ENCODE results near the gene KCNG3. TPM values are rescaled to one million over a fixed set of nuclear protein-coding genes. Genes with fewer than 3 reads are reported as not detected.

KCNG3 gene
- total RNA-seq, 4 donors from 2014 or later = 0.17 TPM; not detected in 3

DNA sequence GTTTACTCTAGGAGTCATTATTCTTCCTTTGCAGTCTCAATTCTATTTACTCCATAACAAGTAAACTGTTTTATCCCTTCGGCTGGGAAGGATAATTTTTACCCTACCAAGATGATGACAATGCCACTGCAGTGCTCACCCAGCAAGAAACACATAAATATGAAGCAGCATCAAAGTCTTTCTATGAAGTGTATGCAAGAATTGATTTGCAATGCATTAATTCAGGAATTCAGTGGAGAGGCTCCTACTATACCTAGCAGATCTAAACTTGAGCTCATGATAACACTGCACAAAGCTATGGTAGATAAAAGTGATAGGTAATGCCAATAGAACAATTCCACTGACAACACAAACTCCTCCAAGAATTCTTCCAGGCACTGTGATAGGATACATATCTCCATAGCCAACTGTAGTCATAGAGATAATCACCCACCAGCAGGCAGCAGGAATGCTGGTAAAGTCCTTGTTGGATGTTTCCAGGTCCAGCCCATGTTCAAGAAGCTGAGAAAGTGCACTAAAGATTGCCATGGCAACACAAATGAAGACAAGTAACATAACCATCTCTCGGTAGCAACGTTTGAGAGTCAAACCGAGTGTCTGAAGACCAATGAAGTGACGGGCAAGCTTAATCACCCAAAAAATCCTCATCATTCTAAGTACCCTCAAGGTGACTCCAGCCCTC lies 49.9 kb downstream of the KCNG3 start:
- H3K4me1 ChIP-seq = no peaks in the 10 kb centered on the region
- TF ChIP-seq EP300 (IDR thresholded peaks at IDR 0.05) = no peak
- TF ChIP-seq, protein P1, sequence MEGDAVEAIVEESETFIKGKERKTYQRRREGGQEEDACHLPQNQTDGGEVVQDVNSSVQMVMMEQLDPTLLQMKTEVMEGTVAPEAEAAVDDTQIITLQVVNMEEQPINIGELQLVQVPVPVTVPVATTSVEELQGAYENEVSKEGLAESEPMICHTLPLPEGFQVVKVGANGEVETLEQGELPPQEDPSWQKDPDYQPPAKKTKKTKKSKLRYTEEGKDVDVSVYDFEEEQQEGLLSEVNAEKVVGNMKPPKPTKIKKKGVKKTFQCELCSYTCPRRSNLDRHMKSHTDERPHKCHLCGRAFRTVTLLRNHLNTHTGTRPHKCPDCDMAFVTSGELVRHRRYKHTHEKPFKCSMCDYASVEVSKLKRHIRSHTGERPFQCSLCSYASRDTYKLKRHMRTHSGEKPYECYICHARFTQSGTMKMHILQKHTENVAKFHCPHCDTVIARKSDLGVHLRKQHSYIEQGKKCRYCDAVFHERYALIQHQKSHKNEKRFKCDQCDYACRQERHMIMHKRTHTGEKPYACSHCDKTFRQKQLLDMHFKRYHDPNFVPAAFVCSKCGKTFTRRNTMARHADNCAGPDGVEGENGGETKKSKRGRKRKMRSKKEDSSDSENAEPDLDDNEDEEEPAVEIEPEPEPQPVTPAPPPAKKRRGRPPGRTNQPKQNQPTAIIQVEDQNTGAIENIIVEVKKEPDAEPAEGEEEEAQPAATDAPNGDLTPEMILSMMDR (IDR thresholded peaks at IDR 0.05) = no peak
- TF ChIP-seq POLR2AphosphoS5 (IDR thresholded peaks at IDR 0.05) = no peak
- TF ChIP-seq POLR2A (IDR thresholded peaks at IDR 0.05; ENCODE audit: low read depth) = no peak
- H3K27ac ChIP-seq (replicated peaks in 1 of 4) = no peak overlapping the region
- no peak overlapping the region for H3K4me3 ChIP-seq
- intact Hi-C loops (cut with DNase I) = no loop called here
- H3K27me3 ChIP-seq = no peaks in the 10 kb centered on the region
- no peak for DNase-seq (ENCODE audit: extremely low spot score)
- H3K9me3 ChIP-seq = no peaks in the 10 kb centered on the region
- 78% methylated on average over 5 of the region's 5 CpGs for WGBS
- no peaks in the 10 kb centered on the region for H3K36me3 ChIP-seq

DNA sequence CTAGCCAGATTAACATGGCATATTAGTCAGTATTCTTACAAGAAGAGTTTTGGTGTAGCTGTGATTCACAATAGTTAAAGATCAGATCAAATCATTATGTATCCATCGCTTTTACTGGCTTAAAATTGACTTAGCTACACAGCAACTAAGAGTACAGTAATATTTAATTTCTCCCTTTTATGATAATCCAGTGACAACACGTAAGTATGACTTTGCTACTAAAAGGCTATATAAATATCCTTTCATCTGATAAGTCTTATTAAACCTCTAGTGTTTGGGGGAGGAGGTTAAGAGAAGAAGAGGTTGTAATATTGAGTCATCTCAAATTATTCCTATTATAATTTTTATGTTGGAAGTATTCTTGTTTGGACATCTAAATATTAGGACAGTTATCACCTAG lies 51.0 kb downstream of the KCNG3 start:
- intact Hi-C loops (cut with DNase I) = no loop called here
- H3K4me3 ChIP-seq = no peak overlapping the region
- H3K27ac ChIP-seq (replicated peaks in 1 of 4) = no peak overlapping the region
- TF ChIP-seq POLR2A (IDR thresholded peaks at IDR 0.05; ENCODE audit: low read depth) = no peak
- no peak for TF ChIP-seq POLR2AphosphoS5 (IDR thresholded peaks at IDR 0.05)
- TF ChIP-seq, protein P1 (IDR thresholded peaks at IDR 0.05) = no peak
- TF ChIP-seq EP300 (IDR thresholded peaks at IDR 0.05) = no peak
- H3K4me1 ChIP-seq = no peaks in the 10 kb centered on the region
- H3K27me3 ChIP-seq = no peaks in the 10 kb centered on the region
- no peaks in the 10 kb centered on the region for H3K36me3 ChIP-seq
- DNase-seq (ENCODE audit: extremely low spot score) = no peak
- 78% methylated on average over 2 of the region's 2 CpGs for WGBS
- no peaks in the 10 kb centered on the region for H3K9me3 ChIP-seq

DNA sequence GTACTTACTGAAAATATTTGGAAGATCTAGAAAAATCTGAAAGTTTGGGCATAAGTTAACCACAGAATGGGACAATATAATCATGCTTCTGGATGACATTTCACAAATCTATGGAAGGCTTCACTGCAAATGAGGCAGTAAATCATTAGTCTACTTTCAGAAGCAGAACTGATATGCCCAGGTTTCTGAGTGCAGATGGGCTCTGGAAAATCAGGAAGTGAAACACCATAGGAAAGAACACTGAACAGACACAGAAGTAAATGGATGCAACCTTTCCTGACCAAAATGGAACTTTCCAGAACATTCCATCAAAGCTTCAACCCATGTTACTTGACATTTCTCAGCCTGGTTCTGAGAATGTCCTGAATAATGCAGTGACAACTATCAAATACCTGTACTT lies 55.1 kb downstream of the KCNG3 start:
- DNase-seq (ENCODE audit: extremely low spot score) = no peak
- Histone ChIP-seq H3K4me3 (no peak overlapping the region), H3K4me1 (no peaks in the 10 kb centered on the region), H3K27ac (replicated peaks in 1 of 4) (no peak overlapping the region), H3K27me3 (peaks cover 0 to 4% (median 0%) of the 10 kb centered on the region in 4 donors), H3K9me3 (no peaks in the 10 kb centered on the region), H3K36me3 (no peaks in the 10 kb centered on the region)
- TF ChIP-seq, protein P1 (IDR thresholded peaks at IDR 0.05) = no peak
- intact Hi-C loops (cut with DNase I) = no loop called here

DNA sequence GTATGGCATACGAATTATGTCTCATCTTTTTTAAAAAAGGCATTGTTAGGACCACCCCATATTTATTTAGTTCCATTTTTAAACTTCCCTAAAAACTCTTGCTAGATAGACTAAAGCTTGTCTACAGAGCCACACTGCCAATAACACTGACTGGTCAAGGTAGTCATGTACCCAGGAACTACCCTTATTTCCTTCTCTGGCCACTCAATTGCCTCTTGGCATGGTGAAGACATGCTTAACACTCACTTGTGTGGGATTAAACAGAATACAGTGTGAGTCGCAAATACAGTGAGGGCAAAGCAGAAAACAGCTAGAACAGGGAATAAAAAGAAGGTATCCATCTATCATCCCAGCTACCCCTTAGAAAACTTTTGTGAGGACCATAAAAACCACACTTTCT lies 57.4 kb downstream of the KCNG3 start:
- TF ChIP-seq POLR2A (IDR thresholded peaks at IDR 0.05; ENCODE audit: low read depth) (no peak), POLR2AphosphoS5 (IDR thresholded peaks at IDR 0.05) (no peak), EP300 (IDR thresholded peaks at IDR 0.05) (no peak)
- TF ChIP-seq, protein P1 (IDR thresholded peaks at IDR 0.05) = no peak
- intact Hi-C loops (cut with DNase I) = no loop called here
- WGBS = 87% methylated on average over 2 of the region's 2 CpGs

DNA sequence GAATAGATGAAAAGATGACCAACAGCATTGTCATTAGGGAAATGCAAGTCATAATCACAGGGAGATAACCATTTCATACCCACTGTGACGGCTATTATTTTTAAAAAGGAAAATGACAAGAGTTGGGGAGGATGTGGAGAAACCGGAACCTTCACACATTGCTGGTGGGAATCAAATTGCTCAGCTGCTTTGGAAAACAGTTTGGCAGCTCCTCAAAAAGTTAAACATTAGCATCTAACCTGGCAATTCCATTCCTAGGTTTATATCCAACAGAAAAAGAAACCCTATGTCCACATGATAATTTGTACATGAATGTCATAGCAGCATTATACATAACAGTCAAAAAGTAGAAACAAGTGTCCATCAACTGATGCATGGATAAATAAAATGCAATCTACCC lies 58.2 kb downstream of the KCNG3 start:
- TF ChIP-seq POLR2AphosphoS5 (IDR thresholded peaks at IDR 0.05) = no peak
- TF ChIP-seq, protein P1 (IDR thresholded peaks at IDR 0.05) = no peak
- no peak for TF ChIP-seq POLR2A (IDR thresholded peaks at IDR 0.05; ENCODE audit: low read depth)
- TF ChIP-seq EP300 (IDR thresholded peaks at IDR 0.05) = no peak
- intact Hi-C loops (cut with DNase I) = no loop called here
- Histone ChIP-seq H3K4me1 (no peaks in the 10 kb centered on the region), H3K4me3 (no peak overlapping the region), H3K27ac (replicated peaks in 1 of 4) (no peak overlapping the region), H3K27me3 (peaks cover 0 to 5% (median 2%) of the 10 kb centered on the region in 4 donors), H3K9me3 (no peaks in the 10 kb centered on the region), H3K36me3 (no peaks in the 10 kb centered on the region)
- DNase-seq (ENCODE audit: extremely low spot score) = no peak
- 89% methylated on average over 2 of the region's 2 CpGs for WGBS

More for the DNA sequence above, 57.4 kb downstream of the KCNG3 start:
- no peak for DNase-seq (ENCODE audit: extremely low spot score)
- H3K36me3 ChIP-seq = no peaks in the 10 kb centered on the region
- no peaks in the 10 kb centered on the region for H3K4me1 ChIP-seq
- H3K27ac ChIP-seq (replicated peaks in 1 of 4) = no peak overlapping the region
- H3K4me3 ChIP-seq = no peak overlapping the region
- H3K9me3 ChIP-seq = no peaks in the 10 kb centered on the region
- H3K27me3 ChIP-seq = peaks cover 0 to 5% (median 2%) of the 10 kb centered on the region in 4 donors
